Heart left ventricle (tissue), 13 donors: Measurements from ENCODE around the gene NFIX.

Source experiments
- POLR2A ChIP-seq, 2 donors: fragments of 450-650 bp; IDR thresholded peaks; one replicate each; pipeline ENCODE4 v1.6.1; 2017; ENCODE audit warnings: antibody characterized with exemption in 2 of 2, mild to moderate bottlenecking in 2 of 2, moderate library complexity in 2 of 2
- TF ChIP-seq, protein P1 (sequence below), 12 donors: fragments of 200-600 bp; sonication (generic) in 4 of 12; IDR thresholded peaks; one replicate each; pipeline versions ENCODE4 v1.5.0 to v1.8.0; 2018 to 2022; ENCODE audit warnings: antibody characterized with exemption in 12 of 12, mild to moderate bottlenecking in 5 of 12
- donor health status: ischemic (EF 13 %, LVEDD 7.1; RV severe dilation, severe dysfunction).
- donor health status: DM: no; HTN: yes; CAD: no.
- donor health status: DM: no; HTN: no; CAD: no.
- donor health status: ischemic (EF 25% LVEDD 6.9; RV normal size, moderate dysfunction).
- donor health status: ischemic (EF 25% LVEDD 5.7; RV mildly dilated, moderate dysfunction).
- donor health status: ischemic (EF 35%, LVEDD 5.7; RV mildly dilated, moderate dysfunction).
- donor health status: nonischemic (EF 11% LVEDD 7.7; RV severe dilation, severe dysfunction).
- donor health status: DM: yes; HTN: yes; CAD: no.
- donor health status: PGD.
- donor health status: ischemic (EF 29% LVEDD 5.4; RV normal size, mild dysfunction).
- donor health status: nonischemic (EF 23%, LVEDD 6.1; RV moderate dilation, normal function).

DNA sequence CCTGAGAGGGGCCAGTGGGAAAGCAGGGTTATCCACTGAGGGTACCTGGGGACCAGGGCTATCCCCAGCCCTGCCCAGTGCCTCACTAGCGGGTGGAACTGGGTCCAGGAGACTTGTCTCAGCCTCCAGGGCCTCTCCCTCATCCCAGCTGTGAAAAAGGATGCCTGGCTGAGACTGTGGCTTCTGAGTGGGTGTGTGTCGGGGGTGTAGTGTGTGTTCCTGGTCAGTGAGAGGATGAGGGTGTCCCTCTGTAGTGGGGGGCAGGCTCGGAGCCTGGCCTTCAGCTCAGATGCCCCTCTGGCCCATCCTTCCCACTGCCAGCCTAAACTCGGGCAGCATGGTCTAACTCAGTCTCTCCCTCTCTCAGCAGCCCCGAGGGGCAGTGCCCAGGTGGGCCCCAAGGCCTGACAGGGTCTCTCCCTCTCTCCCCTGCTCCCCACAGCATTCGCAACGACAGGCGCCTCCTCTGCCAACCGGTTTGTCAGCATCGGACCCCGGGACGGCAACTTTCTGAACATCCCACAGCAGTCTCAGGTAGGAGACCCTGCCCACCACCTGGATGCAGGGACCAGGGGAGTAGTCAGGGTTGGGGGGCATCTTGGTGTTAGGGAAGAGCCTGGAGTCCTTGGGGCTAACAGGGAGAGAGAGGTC, 94.7 kb downstream of the NFIX start:
- TF ChIP-seq, protein P1, sequence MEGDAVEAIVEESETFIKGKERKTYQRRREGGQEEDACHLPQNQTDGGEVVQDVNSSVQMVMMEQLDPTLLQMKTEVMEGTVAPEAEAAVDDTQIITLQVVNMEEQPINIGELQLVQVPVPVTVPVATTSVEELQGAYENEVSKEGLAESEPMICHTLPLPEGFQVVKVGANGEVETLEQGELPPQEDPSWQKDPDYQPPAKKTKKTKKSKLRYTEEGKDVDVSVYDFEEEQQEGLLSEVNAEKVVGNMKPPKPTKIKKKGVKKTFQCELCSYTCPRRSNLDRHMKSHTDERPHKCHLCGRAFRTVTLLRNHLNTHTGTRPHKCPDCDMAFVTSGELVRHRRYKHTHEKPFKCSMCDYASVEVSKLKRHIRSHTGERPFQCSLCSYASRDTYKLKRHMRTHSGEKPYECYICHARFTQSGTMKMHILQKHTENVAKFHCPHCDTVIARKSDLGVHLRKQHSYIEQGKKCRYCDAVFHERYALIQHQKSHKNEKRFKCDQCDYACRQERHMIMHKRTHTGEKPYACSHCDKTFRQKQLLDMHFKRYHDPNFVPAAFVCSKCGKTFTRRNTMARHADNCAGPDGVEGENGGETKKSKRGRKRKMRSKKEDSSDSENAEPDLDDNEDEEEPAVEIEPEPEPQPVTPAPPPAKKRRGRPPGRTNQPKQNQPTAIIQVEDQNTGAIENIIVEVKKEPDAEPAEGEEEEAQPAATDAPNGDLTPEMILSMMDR (IDR thresholded peaks at IDR 0.05) = no peak
- TF ChIP-seq POLR2A (IDR thresholded peaks at IDR 0.05) = no peak
